Esophagus squamous epithelium (tissue), 4 donors: ENCODE data around the gene RER1.

Source experiments
- CTCF ChIP-seq, 6 experiments: fragments of 450-650 bp in 4 of 6; fragments of 200-600 bp in 2 of 6; sonication (generic) in 2 of 6; IDR thresholded peaks; one replicate each; pipeline ENCODE4 v1.5.1; 2016 to 2019; ENCODE audit warnings: antibody characterized with exemption in 6 of 6, mild to moderate bottlenecking in 4 of 6, moderate library complexity in 4 of 6
- POLR2A ChIP-seq, 4 donors: fragments of 450-650 bp; IDR thresholded peaks; one replicate each; pipeline ENCODE4 v1.6.1; 2017; ENCODE audit warnings: antibody characterized with exemption in 4 of 4, mild to moderate bottlenecking in 4 of 4, moderate library complexity in 3 of 4

GRCh38 chr1:2443277-2444137, 51.9 kb downstream of the RER1 start:
- TF ChIP-seq CTCF (IDR thresholded peaks at IDR 0.05) (no peak), POLR2A (IDR thresholded peaks at IDR 0.05) (no peak)
